ENCODE measurements around the gene DEDD. TPM values are rescaled to one million over a fixed set of nuclear protein-coding genes. Genes with fewer than 3 reads are reported as not detected.

The DEDD gene
- total and polyA plus RNA-seq, 2 donors (not counting 1 experiment from before 2014, with no cell fraction given) = 35.9 to 40.8 TPM

- POLR2A ChIA-PET = interaction anchor here (0.7 to 2.3 kb wide), 6 partner anchors 10 to 49 kb away, joined by 3 to 10 read pairs (median 6); partner anchors contain the start of genes NDUFS2, PPOX and TOMM40L
- H3K4me1 Mint-ChIP-seq = peaks cover 58% of the 10 kb centered on the region
- H3K79me2 ChIP-seq (ENCODE audit: control insufficient read depth, insufficient read depth, low read length) = peaks cover 33% of the 10 kb centered on the region
- H3K9ac ChIP-seq (ENCODE audit: low read length) = peak overlapping the region; percentile 83
- ATAC-seq (ENCODE audit: low read depth) (no peak), DNase-seq (no peak)
- H3K4me3 Mint-ChIP-seq = peak overlapping the region; percentile 99
- no peaks in the 10 kb centered on the region for H3K27me3 Mint-ChIP-seq
- H3K27me3 ChIP-seq (replicated peaks in 1 of 4; ENCODE audit: control extremely low read depth in 1 of 4, control insufficient read depth in 3 of 4, insufficient read depth in 4 of 4, low read length in 3 of 4) = no peaks in the 10 kb centered on the region
- H3K27ac ChIP-seq (ENCODE audit: low read length in 2 of 2) = peak overlapping the region; percentile 76 to 81
- intact Hi-C loops (cut with micrococcal nuclease) = loop anchor here (1.0 kb wide), 4 partner anchors 9 to 26 kb away; partner anchors contain the start of genes NDUFS2, PPOX and USP21
- peak overlapping the region; percentile 75 to 95 (median 90) for H3K4me3 ChIP-seq (ENCODE audit: control extremely low read depth in 1 of 5, extremely low read depth in 1 of 5, insufficient read depth in 1 of 5, low read depth in 2 of 5, low read length in 4 of 5)
- H3K4me2 ChIP-seq (replicated peaks; ENCODE audit: low read depth, low read length, poor library complexity, severe bottlenecking) = peak overlapping the region; percentile 82
- WGBS (ENCODE audit: insufficient coverage) = 32% methylated on average over 9 of the region's 17 CpGs
- H3K36me3 ChIP-seq (replicated peaks in 1 of 2; ENCODE audit: control extremely low read depth in 1 of 2, control insufficient read depth in 1 of 2, extremely low read depth in 1 of 2, insufficient read depth in 2 of 2, low read length in 1 of 2) = peaks cover 3 to 43% of the 10 kb centered on the region in 2 experiments
- peaks cover 14% of the 10 kb centered on the region for H4K20me1 ChIP-seq (ENCODE audit: control insufficient read depth, insufficient read depth, low read length, poor library complexity, severe bottlenecking)
- peak overlapping the region; percentile 100 for H3K27ac Mint-ChIP-seq
- H3K9me3 ChIP-seq (ENCODE audit: control extremely low read depth in 1 of 3, control insufficient read depth in 2 of 3, insufficient read depth in 1 of 3, low read length in 2 of 3) = no peaks in the 10 kb centered on the region
- H3K4me1 ChIP-seq (ENCODE audit: control insufficient read depth in 2 of 2, insufficient read depth in 2 of 2, low read length in 2 of 2) = peaks cover 29 to 45% of the 10 kb centered on the region in 2 donors
- TF ChIP-seq EZH2 (IDR thresholded peaks at IDR 0.05; ENCODE audit: borderline replicate concordance, insufficient read depth, low read depth, low read length, poor library complexity, severe bottlenecking) = no peak
- no peak for TF ChIP-seq CTCF (IDR thresholded peaks at IDR 0.05)
- no peaks in the 10 kb centered on the region for H3K9me3 Mint-ChIP-seq (ENCODE audit: insufficient read depth)
- CTCF ChIA-PET = interaction anchor here (0.6 to 3.3 kb wide), 5 partner anchors 10 to 78 kb away, joined by 3 to 24 read pairs (median 4); partner anchors contain the start of genes KLHDC9, PPOX and TOMM40L
- peak overlapping the region; percentile 96 for H2AFZ ChIP-seq (ENCODE audit: insufficient read depth, low read depth, low read length, poor library complexity, severe bottlenecking)
Observed at GRCh38 chr1:161176468-161177111, 44.1 kb upstream of the DEDD start.
